ENCODE results near the gene NKAIN4.

NKAIN4 gene

GRCh38 chr20:63274381-63275228, 20.3 kb upstream of the NKAIN4 start:
- no peak for DNase-seq

GRCh38 chr20:63273635-63274380, 19.5 kb upstream of the NKAIN4 start:
- no peak for DNase-seq

- no peak for DNase-seq
Observed at GRCh38 chr20:63273059-63273579, 18.9 kb upstream of the NKAIN4 start.

- DNase-seq: peak in 55 of 56 donors; percentile 26 to 95 (median 78)
Observed at GRCh38 chr20:63272105-63273058, 18.1 kb upstream of the NKAIN4 start, which contains the start of gene ARFGAP1. Gene ARFGAP1 (plus strand): TSS chr20:63272813. CDS start chr20:63275581, 2,768 bp downstream.

GRCh38 chr20:63270606-63271325, 16.5 kb upstream of the NKAIN4 start:
- DNase-seq: no peak

GRCh38 chr20:63269724-63270123, 15.5 kb upstream of the NKAIN4 start:
- DNase-seq: no peak

GRCh38 chr20:63268671-63269439, 14.6 kb upstream of the NKAIN4 start:
- DNase-seq: no peak

GRCh38 chr20:63268256-63268655, 14.0 kb upstream of the NKAIN4 start:
- DNase-seq: no peak

- no peak for DNase-seq
Observed at GRCh38 chr20:63267691-63268090, 13.4 kb upstream of the NKAIN4 start.

- DNase-seq: no peak
Observed at GRCh38 chr20:63265891-63266515, 11.7 kb upstream of the NKAIN4 start.

GRCh38 chr20:63264519-63264918, 10.3 kb upstream of the NKAIN4 start:
- peak in 8 of 56 donors; percentile 12 to 30 (median 25) for DNase-seq

GRCh38 chr20:63264000-63264399, 9.7 kb upstream of the NKAIN4 start:
- no peak for DNase-seq

GRCh38 chr20:63262836-63263235, 8.6 kb upstream of the NKAIN4 start:
- no peak for DNase-seq

GRCh38 chr20:63261795-63262528, 7.7 kb upstream of the NKAIN4 start:
- no peak for DNase-seq

GRCh38 chr20:63261060-63261794, 7.0 kb upstream of the NKAIN4 start:
- peak in 1 of 56 donors; percentile 5 for DNase-seq

GRCh38 chr20:63260521-63260920, 6.3 kb upstream of the NKAIN4 start:
- DNase-seq: no peak

GRCh38 chr20:63259734-63260460, 5.6 kb upstream of the NKAIN4 start:
- no peak for DNase-seq
